ENCODE measurements around the gene B3GALT5. TPM values are rescaled to one million over a fixed set of nuclear protein-coding genes. Genes with fewer than 3 reads are reported as not detected.

B3GALT5 gene
- total RNA-seq, 2 donors from 2014 or later: 0.02 TPM

DNA sequence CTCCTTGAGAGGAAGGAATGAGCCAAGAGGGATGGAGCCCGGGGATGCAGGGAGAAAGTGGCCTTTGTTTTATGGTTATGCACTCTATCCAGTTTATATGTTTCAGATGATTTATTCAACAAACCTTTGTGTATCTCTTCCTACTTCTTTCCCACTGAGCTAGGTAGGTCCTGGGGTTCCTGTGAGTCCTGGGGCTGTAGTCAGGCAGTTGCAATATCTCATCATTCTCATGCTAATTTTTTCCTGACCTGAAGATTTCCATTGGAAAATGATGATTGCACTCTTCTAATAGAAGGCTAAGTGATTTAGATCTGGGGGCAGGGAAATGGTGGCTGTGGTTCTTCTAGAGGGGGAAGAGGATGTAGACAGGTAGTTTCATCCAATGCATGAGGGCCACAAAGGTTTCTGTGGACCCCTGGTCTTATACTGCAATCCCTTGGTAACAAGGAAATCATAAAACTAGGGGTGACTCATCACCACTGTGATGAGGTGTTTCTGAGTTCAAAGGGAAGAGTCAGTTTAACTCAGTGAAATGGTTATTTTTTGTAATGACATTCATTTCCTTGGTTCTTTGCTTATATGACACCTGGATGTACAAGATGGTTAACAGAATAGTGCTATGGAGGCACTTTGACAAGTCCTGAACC is 20.2 kb downstream of the B3GALT5 start:
- Mint-ChIP-seq H3K36me3 (no peaks in the 10 kb centered on the region), H3K27ac (peak overlapping the region in 1 of 2 donors; percentile 37), H3K9me3 (no peaks in the 10 kb centered on the region)
- no peak for DNase-seq (ENCODE audit: low spot score in 2 of 2)
- peak in 1 of 2 donors; percentile 44 for ATAC-seq

DNA sequence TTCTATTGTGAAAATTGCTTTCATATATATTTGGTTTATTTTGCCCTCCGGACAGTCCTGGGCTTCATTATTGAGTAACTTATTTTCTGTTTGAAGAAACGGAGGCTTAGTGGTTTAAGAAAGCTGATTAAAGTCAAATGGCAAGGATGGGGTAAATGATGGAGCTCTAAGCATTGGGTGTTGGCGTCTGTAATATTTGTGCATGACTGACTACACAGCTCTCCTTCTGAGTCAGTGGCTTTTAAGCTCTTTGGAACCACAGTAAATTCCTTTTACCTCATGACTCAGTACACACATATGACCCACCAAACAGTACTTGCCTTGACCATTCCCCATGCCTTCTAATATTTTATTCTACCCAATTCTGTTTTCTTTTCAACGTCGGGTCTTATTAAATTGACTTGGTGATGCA is 21.0 kb downstream of the B3GALT5 start:
- Mint-ChIP-seq H3K36me3 (no peaks in the 10 kb centered on the region), H3K27ac (no peak overlapping the region), H3K9me3 (no peaks in the 10 kb centered on the region)
- no peak for DNase-seq (ENCODE audit: low spot score in 2 of 2)
- ATAC-seq: no peak

DNA sequence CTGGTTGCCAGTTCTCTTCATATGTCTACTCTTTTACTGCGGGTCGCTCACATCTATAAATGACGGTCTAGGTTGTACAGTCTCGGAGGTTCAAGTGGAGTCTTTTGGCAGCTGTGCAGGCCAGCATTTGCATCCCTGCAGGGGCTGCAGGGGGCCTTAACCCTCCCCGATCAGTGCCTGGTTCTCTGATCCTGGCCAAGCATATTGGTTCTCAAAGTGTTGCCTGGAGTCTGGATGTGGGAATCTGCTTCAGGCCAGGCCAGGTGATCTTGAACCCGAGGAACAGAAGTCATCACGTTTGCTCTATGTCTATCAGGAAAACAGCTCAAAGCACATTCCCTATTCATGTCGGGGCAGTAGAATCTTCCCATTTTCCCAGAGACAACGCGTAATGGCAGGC is 21.8 kb downstream of the B3GALT5 start:
- no peaks in the 10 kb centered on the region for H3K9me3 Mint-ChIP-seq
- DNase-seq (ENCODE audit: low spot score in 2 of 2) (no peak), ATAC-seq (no peak)
- no peaks in the 10 kb centered on the region for H3K36me3 Mint-ChIP-seq
- H3K27ac Mint-ChIP-seq: no peak overlapping the region

DNA sequence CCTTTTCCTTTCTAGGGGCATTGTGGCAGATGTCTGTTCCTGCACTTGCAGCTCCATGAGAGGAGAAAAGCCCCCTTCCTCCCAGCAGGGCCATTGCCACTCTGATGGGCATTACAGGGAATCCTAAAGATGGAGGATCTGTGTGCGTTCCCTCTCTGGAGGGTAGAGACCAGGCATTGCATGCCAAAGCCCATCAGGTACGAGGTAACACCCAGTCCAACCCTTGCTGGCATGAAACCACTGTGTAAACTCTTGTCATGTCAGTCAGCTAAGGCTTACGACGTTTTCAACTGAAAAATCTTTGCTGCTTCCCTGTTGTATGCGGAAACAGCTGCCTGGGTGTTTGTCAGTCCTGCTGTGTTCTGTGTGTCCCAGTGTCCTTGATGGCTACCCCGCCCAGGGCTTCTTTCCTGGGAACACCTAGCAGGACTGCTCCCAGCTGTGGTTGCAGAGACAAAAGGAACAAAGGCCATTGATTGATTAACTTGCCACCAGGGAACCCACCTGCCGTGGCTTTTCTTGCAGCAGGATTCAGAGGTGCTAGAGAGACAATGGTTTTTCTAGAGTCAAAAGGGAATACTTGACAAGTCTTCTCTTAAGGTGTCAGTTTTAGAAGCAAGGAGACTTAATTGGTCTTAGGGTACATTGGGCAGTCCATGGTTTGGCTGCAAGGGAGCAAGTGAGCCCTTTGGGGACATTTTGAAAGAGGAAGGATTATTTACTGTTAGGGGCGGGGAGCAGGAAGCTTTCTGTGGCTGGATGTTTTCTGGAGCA is 24.6 kb downstream of the B3GALT5 start:
- no peaks in the 10 kb centered on the region for H3K36me3 Mint-ChIP-seq
- no peak for DNase-seq (ENCODE audit: low spot score in 2 of 2)
- ATAC-seq: no peak
- no peaks in the 10 kb centered on the region for H3K9me3 Mint-ChIP-seq
- H3K27ac Mint-ChIP-seq: no peak overlapping the region

DNA sequence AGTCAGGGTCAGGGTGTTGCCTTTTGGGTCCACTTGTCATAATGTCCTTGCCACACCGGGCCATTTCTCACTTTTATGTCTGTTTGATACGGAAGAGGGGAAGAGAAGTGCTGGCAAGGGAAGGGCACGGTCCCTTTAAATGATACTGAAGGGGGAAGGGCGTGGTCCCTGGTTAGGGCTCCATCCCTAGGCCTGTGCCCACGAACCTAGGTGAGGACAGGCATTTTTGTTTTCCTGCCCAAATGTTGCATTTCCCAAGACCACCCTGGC is 25.2 kb downstream of the B3GALT5 start:
- Mint-ChIP-seq H3K27ac (no peak overlapping the region), H3K9me3 (no peaks in the 10 kb centered on the region), H3K36me3 (no peaks in the 10 kb centered on the region)
- no peak for ATAC-seq
- DNase-seq (ENCODE audit: low spot score in 2 of 2): no peak

DNA sequence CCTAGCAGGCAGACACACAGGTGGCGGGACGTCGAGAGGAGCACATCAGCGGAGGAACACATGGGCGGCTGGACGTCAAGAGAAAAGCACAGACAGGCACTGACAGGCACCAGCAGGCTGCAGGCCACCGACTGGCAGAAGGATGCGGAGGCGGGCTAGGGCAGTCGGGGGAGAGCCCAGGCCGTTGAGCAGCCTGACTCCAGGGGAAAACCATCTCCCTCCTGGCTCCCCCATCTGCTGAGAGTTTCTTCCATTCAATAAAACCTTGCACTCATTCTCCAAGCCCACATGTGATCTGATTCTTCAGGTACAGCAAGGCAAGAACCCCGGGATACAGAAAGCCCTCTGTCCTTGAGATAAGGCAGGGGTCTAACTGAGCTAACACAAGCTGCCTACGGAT is 25.5 kb downstream of the B3GALT5 start:
- ATAC-seq: no peak
- H3K36me3 Mint-ChIP-seq: no peaks in the 10 kb centered on the region

DNA sequence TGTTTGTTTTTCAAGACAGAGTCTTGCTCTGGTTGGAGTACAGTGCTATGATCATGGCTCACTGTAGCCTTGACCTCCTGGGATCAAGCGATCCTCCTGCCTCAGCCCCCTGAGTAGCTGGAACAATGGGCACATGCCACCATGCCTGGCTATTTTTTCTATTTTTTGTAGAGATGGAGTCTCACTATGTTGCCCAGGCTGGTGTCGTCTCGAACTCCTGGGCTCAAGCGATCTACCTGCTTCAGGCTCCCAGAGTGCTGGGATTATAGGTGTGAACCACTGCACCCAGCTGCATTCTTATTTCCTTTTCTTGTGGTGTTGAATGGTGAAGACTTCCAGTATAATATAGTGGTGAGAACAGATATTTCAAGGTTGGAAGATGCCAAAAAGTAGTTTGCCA is 28.0 kb downstream of the B3GALT5 start:
- no peak for DNase-seq (ENCODE audit: low spot score in 2 of 2)
- ATAC-seq: no peak
- Mint-ChIP-seq H3K27ac (no peak overlapping the region), H3K36me3 (no peaks in the 10 kb centered on the region), H3K9me3 (no peaks in the 10 kb centered on the region)

More for the DNA sequence above, 25.5 kb downstream of the B3GALT5 start:
- Mint-ChIP-seq H3K9me3 (no peaks in the 10 kb centered on the region), H3K27ac (no peak overlapping the region)
- DNase-seq (ENCODE audit: low spot score in 2 of 2): no peak

DNA sequence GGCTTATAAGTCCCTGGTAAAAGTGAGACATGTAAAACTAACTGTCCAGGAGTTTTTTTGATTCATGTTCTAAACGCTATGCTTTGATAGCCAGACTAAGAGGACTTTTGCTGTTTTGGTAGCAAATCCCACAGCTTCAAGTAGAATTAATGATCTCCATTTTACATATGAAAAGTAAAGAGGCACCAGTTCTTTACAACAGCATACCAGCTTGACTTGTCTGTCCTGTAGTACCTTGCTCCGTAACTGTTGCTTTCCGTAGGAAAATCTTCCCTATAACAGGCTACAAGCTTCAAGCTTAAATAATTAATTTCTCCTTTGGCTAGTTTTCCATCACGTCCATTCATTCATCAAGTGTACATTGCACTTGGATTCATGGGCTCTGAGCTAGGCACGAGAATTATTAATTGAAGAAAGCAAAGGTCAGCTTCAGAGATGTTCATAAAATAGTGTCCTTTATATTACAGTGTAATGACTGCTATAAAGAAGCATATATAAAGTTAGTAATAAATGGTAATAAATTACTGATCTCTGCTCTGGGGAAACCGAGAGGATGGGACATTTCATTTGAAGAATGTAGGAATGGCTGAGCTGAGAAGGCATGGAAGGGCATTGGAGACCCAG is 29.2 kb downstream of the B3GALT5 start:
- no peak for DNase-seq (ENCODE audit: low spot score in 2 of 2)
- H3K27ac Mint-ChIP-seq: no peak overlapping the region
- H3K9me3 Mint-ChIP-seq: no peaks in the 10 kb centered on the region
- H3K36me3 Mint-ChIP-seq: no peaks in the 10 kb centered on the region
- ATAC-seq: no peak

DNA sequence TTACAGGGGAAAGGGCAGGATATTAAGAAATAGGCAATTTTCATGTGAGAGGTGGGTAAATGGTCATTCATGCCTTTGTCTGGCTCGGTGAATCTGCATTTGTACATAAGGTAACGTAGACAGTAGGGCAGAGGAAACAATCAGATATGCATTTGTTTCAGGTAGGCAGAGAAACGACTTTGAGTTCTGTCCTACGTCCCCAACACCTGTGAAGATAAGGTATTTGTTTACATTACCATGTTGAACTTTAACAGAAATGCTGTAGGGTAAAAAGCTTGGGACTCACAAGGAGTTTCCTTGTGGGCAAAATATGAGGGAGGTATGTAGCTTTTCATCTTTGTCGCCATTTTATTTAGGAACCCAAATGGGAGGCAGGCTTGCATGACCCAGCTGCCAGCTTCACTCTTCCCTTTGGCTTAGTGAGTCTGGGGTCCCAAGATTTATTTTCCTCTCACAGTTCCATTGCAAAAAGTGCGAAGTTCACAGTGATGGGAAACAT is 31.4 kb downstream of the B3GALT5 start:
- Mint-ChIP-seq H3K27ac (no peak overlapping the region), H3K9me3 (peaks cover 0 to 4% of the 10 kb centered on the region in 2 donors), H3K36me3 (no peaks in the 10 kb centered on the region)
- ATAC-seq (no peak), DNase-seq (ENCODE audit: low spot score in 2 of 2) (no peak)

DNA sequence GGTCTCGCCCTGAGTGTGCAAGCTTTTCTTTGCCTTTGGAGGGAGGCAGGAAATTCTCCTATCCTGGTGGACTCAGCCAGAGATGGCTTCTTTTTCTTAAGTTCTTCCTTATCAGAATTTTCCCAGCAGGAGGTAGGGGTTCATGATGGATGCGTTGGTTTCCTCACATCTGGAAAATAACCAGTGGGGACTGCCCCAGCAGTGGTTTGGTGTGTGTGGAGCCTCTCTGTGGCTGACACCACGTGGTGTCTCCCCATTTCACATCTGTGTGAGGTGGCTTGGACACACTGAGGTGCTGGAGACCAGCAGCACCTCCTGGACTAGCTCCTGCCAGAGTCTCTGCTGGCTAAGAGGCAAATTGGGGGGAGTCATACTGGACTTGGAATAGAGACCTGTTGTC is 32.6 kb downstream of the B3GALT5 start:
- Mint-ChIP-seq H3K27ac (no peak overlapping the region), H3K36me3 (no peaks in the 10 kb centered on the region), H3K9me3 (peaks cover 0 to 4% of the 10 kb centered on the region in 2 donors)
- DNase-seq (ENCODE audit: low spot score in 2 of 2): no peak
- ATAC-seq: no peak

DNA sequence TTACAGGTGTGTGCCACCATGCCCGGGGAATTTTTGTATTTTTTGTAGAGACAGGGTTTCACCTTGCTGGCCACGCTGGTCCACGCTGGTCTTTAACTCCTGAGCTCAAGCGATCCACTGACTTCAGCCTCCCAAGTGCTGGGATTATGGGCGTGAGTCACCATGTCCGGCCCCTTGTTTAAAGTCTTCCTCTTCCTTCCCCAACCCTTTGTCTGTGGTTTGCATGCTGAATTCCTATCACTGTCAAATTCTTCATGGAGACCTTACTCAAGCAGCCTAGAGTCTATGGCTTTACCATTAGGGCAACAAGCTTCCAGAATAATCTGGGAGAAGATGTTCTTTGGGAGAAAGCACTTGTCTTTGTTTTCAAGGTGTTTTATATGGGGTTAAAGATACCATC is 34.7 kb downstream of the B3GALT5 start:
- ATAC-seq: no peak
- H3K27ac Mint-ChIP-seq: no peak overlapping the region
- DNase-seq (ENCODE audit: low spot score in 2 of 2): no peak
- H3K36me3 Mint-ChIP-seq: no peaks in the 10 kb centered on the region
- peaks cover 0 to 4% of the 10 kb centered on the region in 2 donors for H3K9me3 Mint-ChIP-seq

DNA sequence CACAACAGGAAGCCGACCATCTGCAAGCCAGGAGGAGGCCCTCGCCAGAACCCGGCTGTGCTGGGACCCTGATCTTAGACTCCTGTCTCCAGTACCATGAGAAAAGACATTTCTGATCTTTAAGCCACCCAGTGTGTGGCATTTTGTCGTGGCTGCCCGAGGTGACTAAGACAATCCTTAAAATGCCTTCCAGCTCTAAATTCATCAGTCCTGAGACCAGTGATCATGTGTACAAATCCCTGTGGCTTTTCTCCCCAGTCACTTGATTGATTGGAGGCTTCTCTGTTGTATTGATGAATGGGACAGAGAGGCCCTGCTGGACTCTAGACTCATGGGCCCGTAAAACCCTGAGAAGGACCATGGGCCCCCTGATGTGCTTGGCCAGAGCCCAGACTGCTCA is 36.1 kb downstream of the B3GALT5 start:
- ATAC-seq (no peak), DNase-seq (ENCODE audit: low spot score in 2 of 2) (no peak)
- H3K27ac Mint-ChIP-seq: no peak overlapping the region
- peaks cover 10 to 11% of the 10 kb centered on the region in 2 donors for H3K9me3 Mint-ChIP-seq
- H3K36me3 Mint-ChIP-seq: peaks cover under 1 to 4% of the 10 kb centered on the region in 2 donors

DNA sequence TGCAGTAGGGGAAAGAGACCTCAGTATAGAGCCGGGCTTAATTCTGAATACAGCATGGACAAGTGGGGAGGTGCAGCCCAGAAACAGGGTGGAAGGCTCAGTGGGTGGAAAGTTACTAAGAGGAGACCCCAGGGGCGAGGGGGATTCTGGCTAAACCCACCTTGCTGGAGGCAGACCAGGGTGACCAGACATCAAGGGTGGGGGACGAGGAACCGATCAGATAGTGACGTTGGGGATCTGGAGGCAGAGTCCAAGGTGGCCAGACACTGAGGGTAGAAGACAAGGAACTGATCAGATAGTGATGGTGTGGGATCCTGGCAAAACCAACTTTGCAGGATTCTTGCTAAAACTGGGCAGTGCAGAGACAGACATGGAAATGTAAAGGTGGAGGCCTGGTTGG is 36.8 kb downstream of the B3GALT5 start:
- H3K9me3 Mint-ChIP-seq: peaks cover 13 to 17% of the 10 kb centered on the region in 2 donors
- DNase-seq (ENCODE audit: low spot score in 2 of 2) (no peak), ATAC-seq (no peak)
- peak overlapping the region in 1 of 2 donors; percentile 19 for H3K27ac Mint-ChIP-seq
- peaks cover 7% of the 10 kb centered on the region in 2 donors for H3K36me3 Mint-ChIP-seq

DNA sequence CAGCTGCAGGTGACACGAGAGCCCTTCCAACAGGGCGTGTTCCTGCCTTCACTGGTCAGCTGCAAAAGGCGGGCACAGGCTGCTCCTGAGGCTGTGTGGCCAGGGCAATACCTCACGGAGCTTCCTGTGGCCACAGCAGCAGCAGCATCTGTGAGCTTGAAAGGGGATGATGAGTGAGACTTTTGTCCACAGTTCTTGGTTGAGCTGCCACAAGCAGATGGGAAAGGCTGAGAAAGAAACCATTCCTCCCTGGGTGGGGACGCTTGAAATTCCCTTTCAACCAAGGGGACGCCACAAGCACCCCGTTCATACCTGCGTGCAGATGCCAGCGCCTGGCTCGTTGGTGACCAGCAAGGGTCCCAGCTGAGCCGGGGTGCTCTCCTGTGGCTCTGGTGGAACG is 37.6 kb downstream of the B3GALT5 start:
- H3K9me3 Mint-ChIP-seq: peaks cover 13 to 17% of the 10 kb centered on the region in 2 donors
- no peak for ATAC-seq
- H3K27ac Mint-ChIP-seq: no peak overlapping the region
- peaks cover 7 to 8% of the 10 kb centered on the region in 2 donors for H3K36me3 Mint-ChIP-seq
- DNase-seq (ENCODE audit: low spot score in 2 of 2): no peak

DNA sequence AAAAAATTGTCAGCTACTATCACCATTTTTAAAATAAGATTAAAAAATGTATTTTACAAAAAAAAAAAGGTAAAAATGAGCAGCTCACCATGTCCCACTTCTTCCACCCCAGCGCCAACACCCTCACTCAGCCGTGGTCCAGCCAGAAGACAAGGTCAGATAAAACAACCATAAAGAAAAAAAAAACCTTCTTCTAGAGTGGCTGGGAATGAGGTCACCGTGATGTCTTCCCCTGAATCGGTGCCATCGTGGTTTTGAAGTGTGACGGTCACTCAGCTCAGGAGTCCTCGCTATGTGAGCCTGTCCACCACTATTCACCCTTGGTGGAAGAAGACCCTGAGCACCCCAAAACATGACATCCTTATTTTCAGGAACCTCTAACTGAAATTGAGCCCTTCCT is 38.1 kb downstream of the B3GALT5 start:
- no peak overlapping the region for H3K27ac Mint-ChIP-seq
- peaks cover 13 to 17% of the 10 kb centered on the region in 2 donors for H3K9me3 Mint-ChIP-seq
- no peak for DNase-seq (ENCODE audit: low spot score in 2 of 2)
- ATAC-seq: no peak
- H3K36me3 Mint-ChIP-seq: peaks cover 7 to 8% of the 10 kb centered on the region in 2 donors

DNA sequence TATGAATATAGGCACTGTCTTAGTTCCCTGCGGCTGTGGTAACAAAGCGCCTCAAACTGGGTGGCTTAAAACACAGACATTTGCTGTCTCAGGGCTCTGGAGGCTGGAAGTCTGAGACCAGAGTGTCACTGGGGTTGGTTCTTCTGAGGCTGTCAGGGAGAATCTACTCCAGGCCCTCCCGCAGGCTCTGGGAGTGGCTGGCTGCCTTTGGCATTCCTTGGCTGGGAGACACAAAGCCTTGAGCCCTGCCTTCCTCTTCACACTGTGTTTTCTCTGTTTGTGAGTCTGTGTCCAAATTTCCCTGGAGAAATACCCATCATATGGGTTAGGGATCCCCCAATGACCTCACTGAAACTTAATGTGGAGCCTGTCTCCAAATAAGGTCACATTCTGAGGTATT is 38.5 kb downstream of the B3GALT5 start:
- Mint-ChIP-seq H3K27ac (no peak overlapping the region), H3K9me3 (peaks cover 13 to 17% of the 10 kb centered on the region in 2 donors), H3K36me3 (peaks cover 7 to 8% of the 10 kb centered on the region in 2 donors)
- no peak for DNase-seq (ENCODE audit: low spot score in 2 of 2)
- ATAC-seq: no peak

DNA sequence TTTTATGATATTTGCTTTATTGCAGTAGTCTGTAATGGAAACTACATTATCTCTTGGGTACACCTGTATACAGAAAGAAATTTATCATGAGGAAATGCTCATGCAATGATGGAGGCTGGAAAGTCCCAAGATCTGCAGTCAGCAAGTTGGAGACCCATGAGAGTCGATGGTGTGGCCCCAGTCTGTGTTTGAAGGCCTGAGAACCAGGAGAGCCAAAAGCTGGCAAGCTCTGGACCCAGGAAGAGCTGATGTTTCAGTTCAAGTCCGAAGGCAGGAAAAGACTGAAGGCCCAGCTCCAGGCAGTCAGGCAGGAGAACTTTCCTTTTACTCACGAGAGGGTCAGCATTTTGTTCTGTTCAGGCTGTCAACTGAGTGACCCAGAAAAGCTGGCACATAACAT is 42.2 kb downstream of the B3GALT5 start:
- ATAC-seq (no peak), DNase-seq (ENCODE audit: low spot score in 2 of 2) (no peak)
- Mint-ChIP-seq H3K36me3 (peaks cover 7 to 8% of the 10 kb centered on the region in 2 donors), H3K27ac (no peak overlapping the region), H3K9me3 (peaks cover 9 to 17% of the 10 kb centered on the region in 2 donors)
